Lung (tissue), 12 donors: ENCODE data around the gene TAB2. TPM values are rescaled to one million over a fixed set of nuclear protein-coding genes. Genes with fewer than 3 reads are reported as not detected.

Experiments
- ATAC-seq: fragments of 200-7000 bp; cut with Tn5 transposase; one replicate; pipeline ENCODE4 v1.9.1; 2020; ENCODE audit warnings: moderate number of reproducible peaks; ENCODE audit not compliant: insufficient read depth, low FRiP score
- DNase-seq, 3 donors: peaks; one replicate each; pipeline ENCODE4 v3.0.0-alpha.2; 2013 to 2017
- H3K27ac ChIP-seq, 2 donors: one replicate each; pipeline ENCODE4 v1.5.1; 2013; ENCODE audit warnings: mild to moderate bottlenecking in 2 of 2, moderate library complexity in 2 of 2, control low read depth in 1 of 2, inconsistent platforms in 1 of 2, low read depth in 1 of 2, low read length in 1 of 2
- H3K27me3 ChIP-seq, 3 donors: one replicate each; pipeline ENCODE4 v1.5.1; 2013; ENCODE audit warnings: low read length in 2 of 3; ENCODE audit not compliant: control insufficient read depth in 3 of 3, insufficient read depth in 3 of 3
- H3K36me3 ChIP-seq, 4 donors: one replicate each; pipeline ENCODE4 v1.5.1; 2013; ENCODE audit warnings: low read length in 4 of 4, mild to moderate bottlenecking in 1 of 4, moderate library complexity in 1 of 4; ENCODE audit not compliant: control insufficient read depth in 4 of 4, insufficient read depth in 4 of 4
- H3K4me1 ChIP-seq, 5 donors: one replicate each; pipeline ENCODE4 v1.5.1; 2013; ENCODE audit warnings: low read length in 5 of 5, mild to moderate bottlenecking in 2 of 5, moderate library complexity in 1 of 5; ENCODE audit not compliant: control insufficient read depth in 5 of 5, insufficient read depth in 5 of 5
- H3K4me3 ChIP-seq: one replicate; pipeline ENCODE4 v1.5.1; 2013; ENCODE audit warnings: mild to moderate bottlenecking, control low read depth, moderate library complexity
- H3K9ac ChIP-seq, 2 donors: one replicate each; pipeline ENCODE4 v1.5.1; 2013; ENCODE audit warnings: low read length in 2 of 2, control low read depth in 1 of 2; ENCODE audit not compliant: insufficient read depth in 1 of 2
- H3K9me3 ChIP-seq, 4 donors: one replicate each; pipeline ENCODE4 v1.5.1; 2013; ENCODE audit warnings: low read length in 3 of 4, mild to moderate bottlenecking in 1 of 4, moderate library complexity in 1 of 4; ENCODE audit not compliant: control insufficient read depth in 4 of 4, insufficient read depth in 3 of 4
- WGBS, 2 donors: extraction: QIAGEN DNeasy Blood & Tissue Kit; methylation state at CpG; one replicate each; pipeline ENCODE4 v1.1.7; 2013; 5-methylcytosine and 5-hydroxymethylcytosine counted together
- polyA plus RNA-seq, 2 donors: library from polyadenylated mRNA; stranded (reverse); fragments of 200-250 nt; gene quantifications; one replicate each; pipeline ENCODE4 v1.2.1, GENCODE V29; 2013
- total RNA-seq, 2 donors: library from RNA; depleted of rRNA in 1 of 2; stranded (reverse); fragments of >200 nt in 1 of 2; gene quantifications; one replicate each; pipeline ENCODE4 v1.2.1, GENCODE V29; 2014 to 2021
- TF ChIP-seq, protein P1 (sequence below): IDR thresholded peaks from 2 replicates; pipeline ENCODE4 v1.5.1; 2012; ENCODE audit warnings: mild to moderate bottlenecking; ENCODE audit errors: control extremely low read depth, extremely low read depth
- donor health status: control.
- donor health status: control.
- donor health status: Bipolar disorder and iron deficiency.
- donor health status: healthy.
- donor health status: DM: yes; HTN: yes; CAD: no.

Gene TAB2
- total and polyA plus RNA-seq, 4 donors, result 15.8 to 75.9 (median 33.2) TPM

DNA sequence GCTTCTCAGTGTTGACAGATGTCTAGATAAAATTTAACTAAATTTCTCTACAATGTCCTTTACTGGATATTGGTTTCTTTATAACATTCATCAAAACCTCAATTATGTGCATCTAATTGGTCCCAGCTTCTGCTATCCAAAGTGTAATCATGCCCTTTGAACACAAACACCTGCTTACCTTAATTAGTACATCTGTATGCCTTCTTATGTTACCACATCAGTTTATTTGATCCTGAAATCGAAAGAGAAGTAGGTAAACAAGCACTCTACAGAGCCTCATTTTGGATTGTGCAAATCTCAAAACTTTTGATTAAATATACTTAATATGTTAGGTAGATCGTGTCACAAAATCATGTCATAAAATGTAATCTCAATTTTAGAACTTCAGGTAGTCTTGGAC is 36.5 kb downstream of the TAB2 start:
- 73 to 94% methylated on average over 2 of the region's 2 CpGs for WGBS, 2 donors
- H3K27ac ChIP-seq, result no peak overlapping the region
- ATAC-seq (no peak), DNase-seq (no peak)
- TF ChIP-seq, protein P1, sequence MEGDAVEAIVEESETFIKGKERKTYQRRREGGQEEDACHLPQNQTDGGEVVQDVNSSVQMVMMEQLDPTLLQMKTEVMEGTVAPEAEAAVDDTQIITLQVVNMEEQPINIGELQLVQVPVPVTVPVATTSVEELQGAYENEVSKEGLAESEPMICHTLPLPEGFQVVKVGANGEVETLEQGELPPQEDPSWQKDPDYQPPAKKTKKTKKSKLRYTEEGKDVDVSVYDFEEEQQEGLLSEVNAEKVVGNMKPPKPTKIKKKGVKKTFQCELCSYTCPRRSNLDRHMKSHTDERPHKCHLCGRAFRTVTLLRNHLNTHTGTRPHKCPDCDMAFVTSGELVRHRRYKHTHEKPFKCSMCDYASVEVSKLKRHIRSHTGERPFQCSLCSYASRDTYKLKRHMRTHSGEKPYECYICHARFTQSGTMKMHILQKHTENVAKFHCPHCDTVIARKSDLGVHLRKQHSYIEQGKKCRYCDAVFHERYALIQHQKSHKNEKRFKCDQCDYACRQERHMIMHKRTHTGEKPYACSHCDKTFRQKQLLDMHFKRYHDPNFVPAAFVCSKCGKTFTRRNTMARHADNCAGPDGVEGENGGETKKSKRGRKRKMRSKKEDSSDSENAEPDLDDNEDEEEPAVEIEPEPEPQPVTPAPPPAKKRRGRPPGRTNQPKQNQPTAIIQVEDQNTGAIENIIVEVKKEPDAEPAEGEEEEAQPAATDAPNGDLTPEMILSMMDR, result no peak
- no peaks in the 10 kb centered on the region for H3K9me3 ChIP-seq
- H3K4me1 ChIP-seq, result peaks cover 0 to 2% (median 0%) of the 10 kb centered on the region in 5 donors
- peaks cover 0 to 6% (median 1%) of the 10 kb centered on the region in 4 donors for H3K36me3 ChIP-seq
- no peak overlapping the region for H3K4me3 ChIP-seq
- H3K27me3 ChIP-seq, result no peaks in the 10 kb centered on the region
- H3K9ac ChIP-seq, result no peak overlapping the region

DNA sequence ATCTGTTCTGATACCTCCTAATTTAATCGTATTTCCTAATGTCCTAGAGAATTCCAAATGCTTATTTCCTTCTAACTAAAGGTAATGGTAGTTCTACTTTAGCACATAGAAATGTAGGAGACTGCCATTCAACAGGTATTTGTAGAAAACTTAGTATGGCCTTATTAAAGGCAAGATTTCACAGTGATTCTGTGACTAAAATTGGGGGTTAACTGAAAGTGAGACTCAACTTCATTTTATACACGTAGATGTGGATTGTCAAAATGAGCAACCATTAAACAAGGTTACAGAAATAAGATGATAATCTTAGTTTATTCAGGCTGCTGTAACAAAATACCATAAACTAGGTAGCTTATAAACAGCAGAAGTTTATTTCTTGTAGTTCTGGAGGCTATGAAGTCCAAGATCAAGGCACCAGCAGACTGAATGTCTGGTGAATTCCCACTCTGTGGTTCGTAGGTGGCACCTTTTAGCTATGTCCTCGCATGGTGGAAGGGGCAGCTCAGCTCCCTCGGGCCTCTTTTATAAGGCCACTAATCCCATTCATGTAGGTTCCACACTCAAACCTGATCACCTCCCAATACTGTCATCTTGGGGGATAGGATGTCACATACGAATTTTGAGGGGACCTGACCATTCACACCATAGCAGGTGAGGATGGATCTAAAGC is 38.7 kb downstream of the TAB2 start:
- H3K4me1 ChIP-seq, result peaks cover 0 to 4% (median 0%) of the 10 kb centered on the region in 5 donors
- DNase-seq (no peak), ATAC-seq (no peak)
- peaks cover 0 to 6% (median 1%) of the 10 kb centered on the region in 4 donors for H3K36me3 ChIP-seq
- WGBS, 2 donors, result 92 to 93% methylated on average over 6 of the region's 6 CpGs
- TF ChIP-seq, protein P1, result no peak
- no peaks in the 10 kb centered on the region for H3K27me3 ChIP-seq
- no peak overlapping the region for H3K27ac ChIP-seq
- no peak overlapping the region for H3K9ac ChIP-seq
- H3K4me3 ChIP-seq, result no peak overlapping the region
- H3K9me3 ChIP-seq, result peaks cover 0 to 1% (median 0%) of the 10 kb centered on the region in 4 donors

DNA sequence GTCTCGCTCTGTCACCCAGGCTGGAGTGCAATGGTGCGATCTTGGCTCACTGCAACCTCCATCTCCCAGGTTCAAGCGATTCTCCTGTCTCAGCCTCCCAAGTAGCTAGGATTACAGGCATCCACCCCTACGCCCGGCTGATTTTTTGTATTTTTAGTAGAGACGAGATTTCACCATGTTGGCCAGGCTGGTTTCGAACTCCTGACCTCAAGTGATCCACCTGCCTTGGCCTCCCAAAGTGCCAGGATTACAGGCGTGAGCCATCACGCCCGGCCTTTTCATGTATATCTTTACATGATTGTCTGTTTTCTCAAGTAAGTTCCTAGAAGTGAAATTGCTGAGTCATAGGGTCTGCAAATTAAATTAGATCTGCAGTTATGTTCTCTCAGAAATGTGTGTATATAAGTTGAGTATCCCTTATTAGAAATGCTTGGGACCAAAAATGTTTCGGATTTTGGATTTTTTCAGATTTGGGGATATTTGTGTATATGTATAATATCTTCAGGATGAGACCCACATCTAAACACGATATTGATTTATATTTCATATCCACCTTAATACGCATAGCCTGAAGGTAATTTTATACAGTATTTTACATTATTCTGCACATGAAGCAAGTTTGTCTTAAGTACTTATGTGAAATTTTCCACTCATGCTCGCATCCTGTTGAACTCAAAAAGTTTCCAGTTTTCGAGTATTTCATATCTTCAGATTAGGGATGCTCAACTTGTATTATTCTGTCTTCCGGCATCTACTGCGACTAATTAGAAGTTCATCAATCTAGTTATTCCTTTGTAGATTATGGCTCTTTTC is 40.4 kb downstream of the TAB2 start:
- Histone ChIP-seq H3K9me3 (peaks cover 0 to 4% (median 0%) of the 10 kb centered on the region in 4 donors), H3K36me3 (peaks cover 0 to 7% (median 3%) of the 10 kb centered on the region in 4 donors), H3K27ac (no peak overlapping the region), H3K4me3 (no peak overlapping the region), H3K4me1 (peaks cover 0 to 7% (median 0%) of the 10 kb centered on the region in 5 donors), H3K27me3 (no peaks in the 10 kb centered on the region), H3K9ac (no peak overlapping the region)
- no peak for ATAC-seq
- 91 to 92% methylated on average over 17 of the region's 17 CpGs for WGBS, 2 donors
- no peak for DNase-seq
- TF ChIP-seq, protein P1, result no peak
